ENCODE results near the gene HSPA6.

DNA sequence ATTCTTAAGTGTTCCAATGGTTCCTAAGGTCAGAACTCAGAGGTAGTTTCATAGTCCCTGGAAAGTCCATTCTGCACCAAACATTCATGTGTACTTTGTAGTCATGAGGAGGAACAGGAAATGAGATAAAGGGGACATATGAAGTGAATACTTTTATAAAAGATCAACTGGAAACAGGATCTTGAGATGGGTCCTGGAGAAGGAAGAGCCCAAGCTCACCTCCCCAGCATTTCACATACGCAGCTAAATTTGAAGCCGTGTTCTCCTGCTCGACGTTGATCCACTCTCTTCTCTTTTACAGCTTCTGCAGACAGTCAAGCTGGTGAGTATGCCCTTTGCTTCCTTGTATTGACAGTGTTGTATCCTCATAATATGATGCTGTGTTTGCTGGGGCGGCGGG lies 18.7 kb upstream of the HSPA6 start:
- TF ChIP-seq CTCF (IDR thresholded peaks at IDR 0.05) (no peak), POLR2A (IDR thresholded peaks at IDR 0.05) (no peak)
